Choroid plexus epithelial cell (primary cell): ENCODE data around the gene PGBD5.

Experiments used
- DNase-seq: peaks from one replicate; pipeline ENCODE4 v3.0.0-alpha.2; 2010; ENCODE audit warnings: low read depth
- H3K4me3 ChIP-seq: 2 replicates; pipeline ENCODE4 v1.5.1; 2011; ENCODE audit warnings: low read depth, mild to moderate bottlenecking, control low read depth, low read length, moderate library complexity
- TF ChIP-seq, protein P1 (sequence below): conservative IDR thresholded peaks from 2 replicates; pipeline ENCODE4 v1.5.1; 2011; ENCODE audit warnings: low read depth, mild to moderate bottlenecking, control low read depth, inconsistent platforms, low read length, moderate library complexity

Gene PGBD5

DNA sequence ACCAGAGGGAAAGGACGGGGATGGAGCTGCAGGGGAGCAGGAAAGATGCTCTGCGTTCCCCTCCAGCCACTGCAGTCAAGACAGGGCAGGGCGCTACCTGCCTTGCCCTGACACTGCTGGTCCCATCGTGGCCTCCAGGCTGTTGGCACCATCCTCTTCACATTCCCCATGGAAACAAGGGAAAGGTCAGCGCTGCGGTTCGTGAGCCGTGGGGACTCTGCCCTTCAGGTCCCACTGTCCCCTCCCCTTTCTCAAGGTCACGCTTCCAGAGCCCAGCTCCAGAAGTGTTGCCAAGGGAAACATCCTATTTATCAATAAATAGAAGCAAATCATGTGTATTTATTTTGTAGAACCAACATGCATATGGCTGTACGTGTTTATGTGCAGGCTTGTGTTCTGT, 56.0 kb downstream of the PGBD5 start:
- TF ChIP-seq, protein P1, sequence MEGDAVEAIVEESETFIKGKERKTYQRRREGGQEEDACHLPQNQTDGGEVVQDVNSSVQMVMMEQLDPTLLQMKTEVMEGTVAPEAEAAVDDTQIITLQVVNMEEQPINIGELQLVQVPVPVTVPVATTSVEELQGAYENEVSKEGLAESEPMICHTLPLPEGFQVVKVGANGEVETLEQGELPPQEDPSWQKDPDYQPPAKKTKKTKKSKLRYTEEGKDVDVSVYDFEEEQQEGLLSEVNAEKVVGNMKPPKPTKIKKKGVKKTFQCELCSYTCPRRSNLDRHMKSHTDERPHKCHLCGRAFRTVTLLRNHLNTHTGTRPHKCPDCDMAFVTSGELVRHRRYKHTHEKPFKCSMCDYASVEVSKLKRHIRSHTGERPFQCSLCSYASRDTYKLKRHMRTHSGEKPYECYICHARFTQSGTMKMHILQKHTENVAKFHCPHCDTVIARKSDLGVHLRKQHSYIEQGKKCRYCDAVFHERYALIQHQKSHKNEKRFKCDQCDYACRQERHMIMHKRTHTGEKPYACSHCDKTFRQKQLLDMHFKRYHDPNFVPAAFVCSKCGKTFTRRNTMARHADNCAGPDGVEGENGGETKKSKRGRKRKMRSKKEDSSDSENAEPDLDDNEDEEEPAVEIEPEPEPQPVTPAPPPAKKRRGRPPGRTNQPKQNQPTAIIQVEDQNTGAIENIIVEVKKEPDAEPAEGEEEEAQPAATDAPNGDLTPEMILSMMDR: no peak
- H3K4me3 ChIP-seq: no peak overlapping the region

DNA sequence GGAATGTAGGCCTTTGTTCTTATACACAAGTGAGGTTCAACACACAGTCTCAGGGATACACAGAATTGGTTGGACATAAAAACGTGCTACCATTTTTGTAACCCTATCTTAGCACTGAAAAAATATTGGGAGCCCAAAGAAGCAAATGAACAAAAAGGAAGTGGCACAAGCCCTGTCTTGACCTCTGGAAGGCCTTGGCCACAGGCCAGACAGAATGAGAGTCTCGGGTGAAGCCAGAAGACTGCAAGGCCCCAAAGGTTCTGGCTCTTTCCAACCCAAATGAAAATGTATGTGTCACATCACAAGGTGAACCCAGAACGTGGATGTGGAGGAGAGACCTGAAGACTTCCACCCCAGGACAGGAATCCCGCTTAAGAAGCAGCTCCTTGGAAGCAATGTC, 57.3 kb downstream of the PGBD5 start:
- no peak for DNase-seq
- no peak overlapping the region for H3K4me3 ChIP-seq
- TF ChIP-seq, protein P1: no peak

More for the DNA sequence above, 56.0 kb downstream of the PGBD5 start:
- DNase-seq: no peak

DNA sequence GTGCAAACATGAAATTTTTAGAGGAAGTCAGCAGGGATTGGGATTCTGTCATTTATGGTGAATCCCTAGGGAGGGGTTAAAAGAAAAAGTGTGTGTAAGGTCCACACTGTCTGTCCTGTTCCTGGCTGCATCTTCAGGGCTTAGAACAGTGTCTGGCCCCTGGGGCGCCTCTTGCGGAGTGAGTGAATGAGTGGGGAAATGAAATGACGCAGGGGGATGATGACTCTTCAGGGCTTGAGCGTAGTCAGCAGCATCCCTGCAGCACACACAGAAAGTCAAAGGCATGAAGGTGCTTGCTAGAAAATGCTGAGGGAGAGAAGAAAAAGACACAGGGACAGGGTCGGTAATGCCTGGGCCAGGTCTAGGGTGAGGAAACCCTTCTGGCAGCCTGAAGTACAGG, 57.8 kb downstream of the PGBD5 start:
- TF ChIP-seq, protein P1: no peak
- H3K4me3 ChIP-seq: no peak overlapping the region
- peak; percentile 13 for DNase-seq

DNA sequence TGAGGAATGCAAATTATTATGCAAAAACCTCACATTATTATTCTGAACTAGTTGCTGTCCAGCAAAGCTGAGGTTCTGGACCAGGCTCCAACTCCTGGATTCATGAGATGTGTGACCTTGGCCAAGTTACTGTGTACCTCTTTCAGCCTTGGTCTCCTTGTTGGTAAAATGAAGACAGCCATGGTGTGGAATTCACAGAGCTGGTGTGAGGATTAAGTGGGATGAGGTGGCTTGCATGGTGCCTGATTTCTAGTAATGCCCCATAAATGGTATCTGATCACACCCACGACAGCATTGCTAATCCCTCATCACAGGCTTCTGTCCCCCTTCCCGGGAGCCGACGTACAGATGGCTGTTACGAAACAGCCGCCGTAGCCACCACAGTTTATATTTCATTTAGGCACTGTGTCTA, 59.6 kb downstream of the PGBD5 start:
- TF ChIP-seq, protein P1: no peak
- no peak for DNase-seq
- no peak overlapping the region for H3K4me3 ChIP-seq

DNA sequence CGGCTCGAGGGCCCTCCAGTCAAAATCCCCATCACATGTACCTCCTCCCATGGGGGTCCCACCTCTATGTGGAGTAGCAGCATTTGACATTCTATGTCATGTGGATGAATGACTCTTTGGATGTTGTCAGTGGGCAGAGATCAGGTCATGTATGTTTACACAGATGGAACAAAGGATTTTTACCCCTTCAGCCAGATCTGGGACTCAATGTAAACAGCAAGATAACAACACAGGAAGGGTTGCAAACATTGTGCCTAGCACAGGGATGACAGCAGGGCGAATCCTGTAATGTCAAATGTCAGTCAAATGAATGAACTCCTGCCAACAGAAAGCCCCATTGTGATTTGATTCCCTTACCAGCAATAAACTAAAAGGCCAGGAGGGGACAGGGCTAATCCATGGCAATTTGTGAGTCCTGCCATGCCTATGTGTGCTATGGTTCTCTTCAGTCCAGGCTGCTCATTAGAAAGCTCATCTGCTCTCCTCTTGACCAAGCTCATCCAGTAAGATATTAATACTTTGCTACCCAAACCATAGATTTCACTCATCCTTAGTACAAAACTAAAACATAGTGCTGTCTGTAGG, 60.3 kb downstream of the PGBD5 start:
- TF ChIP-seq, protein P1: peak; percentile 33

DNA sequence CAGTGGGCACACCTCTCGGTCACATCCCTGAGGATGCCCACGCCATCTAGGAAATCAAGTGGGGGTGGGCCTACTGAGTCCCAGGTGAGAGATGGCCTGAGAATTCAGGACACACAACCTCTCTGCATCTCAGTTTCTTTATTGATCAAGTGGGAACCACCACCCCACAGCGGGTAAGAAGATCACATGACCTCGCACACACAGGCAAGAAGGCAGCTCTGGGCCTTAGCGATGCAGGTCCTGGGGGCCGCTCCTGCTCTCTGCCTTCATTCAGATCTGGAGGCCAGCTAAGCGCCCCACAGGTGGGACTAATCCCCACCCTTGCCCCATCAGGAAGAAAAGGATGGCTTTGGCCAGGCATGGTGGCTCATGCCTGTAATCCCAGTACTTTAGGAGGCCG, 63.2 kb downstream of the PGBD5 start:
- H3K4me3 ChIP-seq: no peak overlapping the region
- TF ChIP-seq, protein P1: no peak
- no peak for DNase-seq

More for the DNA sequence above, 60.3 kb downstream of the PGBD5 start:
- DNase-seq: peak; percentile 10
- no peak overlapping the region for H3K4me3 ChIP-seq

DNA sequence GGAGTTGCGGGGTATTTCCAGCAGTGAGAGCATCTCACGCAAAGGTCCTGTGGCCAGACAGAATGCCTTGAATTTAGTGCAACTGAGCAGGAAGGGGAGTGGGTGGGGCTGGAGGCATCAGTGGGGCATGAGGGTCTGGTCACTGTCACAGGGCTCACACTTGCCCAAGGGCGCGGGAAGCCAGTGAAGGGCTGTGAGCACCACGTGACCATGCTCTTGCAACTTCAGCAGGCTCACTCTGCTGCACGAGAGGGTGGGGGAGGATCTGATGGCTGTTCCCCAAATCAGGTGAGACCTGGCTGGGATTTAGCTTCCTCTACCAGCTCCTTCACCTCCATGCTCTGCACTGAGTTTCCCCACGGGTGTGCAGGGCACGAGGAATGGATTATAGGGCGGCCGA, 64.2 kb downstream of the PGBD5 start:
- DNase-seq: no peak
- no peak overlapping the region for H3K4me3 ChIP-seq
- TF ChIP-seq, protein P1: no peak
